Right renal cortex interstitium (tissue), 3 donors: Measurements from ENCODE around the gene MDFI. TPM values are rescaled to one million over a fixed set of nuclear protein-coding genes. Genes with fewer than 3 reads are reported as not detected.

ENCODE experiments used
- DNase-seq, 3 donors: peaks; one replicate each; pipeline ENCODE4 v3.0.0-alpha.2; 2013; ENCODE audit warnings: low read depth in 3 of 3, low spot score in 2 of 3
- polyA plus RNA-seq, 3 donors: library from polyadenylated mRNA; unstranded; fragments of 120-200 nt; gene quantifications; one replicate each; pipeline ENCODE4 v1.2.1, GENCODE V29; 2013; ENCODE audit not compliant: insufficient read length in 3 of 3

MDFI gene
- polyA plus RNA-seq, 3 donors = 32.0 to 37.5 (median 35.3) TPM

DNA sequence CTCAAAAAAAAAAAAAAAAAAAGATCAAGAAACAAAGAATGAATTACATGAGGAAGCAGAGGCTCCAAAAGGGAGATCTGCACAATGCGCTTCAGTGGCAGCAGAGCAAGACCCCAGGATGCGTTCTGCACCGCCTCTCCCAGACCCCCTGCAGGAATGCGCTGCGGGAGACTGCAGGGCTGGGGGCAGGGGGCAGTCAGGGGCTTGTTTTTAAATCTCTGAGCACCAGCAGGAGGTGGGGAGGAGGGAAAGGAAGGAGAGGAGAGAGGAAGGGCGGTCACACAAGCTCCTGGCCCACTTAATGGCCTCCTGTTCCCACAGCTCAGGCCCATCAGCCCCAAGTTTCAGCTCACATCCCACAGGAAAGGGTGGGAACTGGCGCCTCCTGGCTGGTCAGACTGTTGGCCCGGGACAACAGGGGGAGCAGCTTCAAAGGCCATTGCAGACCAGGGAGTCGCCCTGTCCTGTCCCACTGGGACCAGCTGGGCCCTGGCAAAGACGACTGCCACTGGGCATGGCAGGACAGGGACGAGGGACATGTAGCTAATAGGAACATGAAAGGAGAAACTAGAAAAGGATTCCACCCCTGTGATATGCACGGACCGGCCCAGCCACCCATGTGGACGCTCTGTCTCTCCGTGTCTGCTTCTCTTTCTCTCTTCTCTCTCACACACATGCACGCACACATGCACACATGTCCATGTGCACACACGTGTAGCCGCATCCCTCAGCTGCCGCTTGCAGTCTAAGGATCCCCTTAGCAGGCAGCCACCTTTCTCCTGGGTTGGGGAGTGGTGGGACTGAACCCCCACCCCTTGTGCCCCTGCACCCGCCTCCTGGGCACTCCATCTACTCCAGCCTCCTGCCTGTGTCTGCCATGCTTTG, 62.4 kb downstream of the MDFI start:
- no peak for DNase-seq

- DNase-seq = no peak
These were observed 63.9 kb downstream of the MDFI start for GRCh38 chr6:41702089-41702745.

- no peak for DNase-seq
These were observed 64.7 kb downstream of the MDFI start for GRCh38 chr6:41702771-41703494.

Other genes with a start within 250 kb of the MDFI start
- 10 to 100 TPM; 20.8 to 27.0 (median 24.1) TPM for gene FOXP4, start 92.1 kb upstream of the MDFI start, polyA plus RNA-seq
- 1 to 10 TPM; 7.9 to 8.6 (median 8.4) TPM for gene TFEB, start 97.1 kb downstream of the MDFI start, polyA plus RNA-seq
- gene PGC, start 108.9 kb downstream of the MDFI start, polyA plus RNA-seq = not detected
- gene FRS3, start 141.4 kb downstream of the MDFI start, polyA plus RNA-seq = 1 to 10 TPM; 4.2 to 5.0 (median 4.7) TPM
- 1 to 10 TPM; 2.4 to 5.4 (median 4.3) TPM for gene PRICKLE4, start 142.3 kb downstream of the MDFI start, polyA plus RNA-seq
- gene TOMM6, start 149.2 kb downstream of the MDFI start, polyA plus RNA-seq = 100 to 1,000 TPM; 234 to 257 (median 243) TPM